Nephron (organoid): ENCODE measurements around the gene TMC2.

Source experiments
- H3K27ac Mint-ChIP-seq, 3 experiments: 2 replicates each; pipeline ENCODE4 v1.8.0; 2020; ENCODE audit warnings: mixed read lengths in 3 of 3, mild to moderate bottlenecking in 2 of 3, moderate library complexity in 1 of 3
- H3K27me3 Mint-ChIP-seq: 2 replicates; pipeline ENCODE4 v1.8.0; 2021; ENCODE audit warnings: low read depth, mild to moderate bottlenecking, moderate library complexity, mixed read lengths
- H3K36me3 Mint-ChIP-seq: 2 replicates; pipeline ENCODE4 v1.8.0; 2020; ENCODE audit warnings: low read depth, mixed read lengths
- H3K4me1 Mint-ChIP-seq: 2 replicates; pipeline ENCODE4 v1.8.0; 2020; ENCODE audit warnings: mixed read lengths
- H3K4me3 Mint-ChIP-seq, 3 experiments: 2 replicates each; pipeline ENCODE4 v1.8.0; 2020; ENCODE audit warnings: mild to moderate bottlenecking in 3 of 3, mixed read lengths in 3 of 3, moderate library complexity in 2 of 3
- H3K9me3 Mint-ChIP-seq: 2 replicates; pipeline ENCODE4 v1.8.0; 2020; ENCODE audit warnings: mixed read lengths
- CTCF ChIP-seq, 3 experiments: fragments of 200-600 bp; sonication (generic); IDR thresholded peaks; one replicate each; pipeline ENCODE4 v1.5.0; 2021; ENCODE audit warnings: antibody characterized with exemption in 3 of 3; ENCODE audit not compliant: unreplicated experiment in 3 of 3

Gene TMC2

GRCh38 chr20:2564406-2564805 is 28.0 kb downstream of the TMC2 start:
- no peak overlapping the region for H3K27ac Mint-ChIP-seq

GRCh38 chr20:2575682-2576081 is 39.3 kb downstream of the TMC2 start:
- Mint-ChIP-seq H3K27ac (peak overlapping the region; percentile 27 to 83 (median 73)), H3K9me3 (no peaks in the 10 kb centered on the region), H3K4me3 (no peak overlapping the region), H3K4me1 (peaks cover 18% of the 10 kb centered on the region), H3K36me3 (no peaks in the 10 kb centered on the region), H3K27me3 (peaks cover 22% of the 10 kb centered on the region)
- TF ChIP-seq CTCF (IDR thresholded peaks at IDR 0.05; ENCODE audit: unreplicated experiment in 3 of 3) = no peak

More at GRCh38 chr20:2564406-2564805, 28.0 kb downstream of the TMC2 start:
- H3K9me3 Mint-ChIP-seq = no peaks in the 10 kb centered on the region
- peaks cover 5% of the 10 kb centered on the region for H3K4me1 Mint-ChIP-seq
- H3K4me3 Mint-ChIP-seq = no peak overlapping the region
- H3K27me3 Mint-ChIP-seq = peaks cover 62% of the 10 kb centered on the region
- no peak for TF ChIP-seq CTCF (IDR thresholded peaks at IDR 0.05; ENCODE audit: unreplicated experiment in 3 of 3)
- no peaks in the 10 kb centered on the region for H3K36me3 Mint-ChIP-seq

- TF ChIP-seq CTCF (IDR thresholded peaks at IDR 0.05; ENCODE audit: unreplicated experiment in 3 of 3) = no peak
- H3K4me1 Mint-ChIP-seq = peaks cover 18% of the 10 kb centered on the region
- H3K27ac Mint-ChIP-seq = peak overlapping the region; percentile 27 to 83 (median 73)
- no peaks in the 10 kb centered on the region for H3K9me3 Mint-ChIP-seq
- no peaks in the 10 kb centered on the region for H3K36me3 Mint-ChIP-seq
- H3K4me3 Mint-ChIP-seq = peak overlapping the region in 1 of 3 experiments; percentile 21
- peaks cover 20% of the 10 kb centered on the region for H3K27me3 Mint-ChIP-seq
Observed at GRCh38 chr20:2576317-2576727, 39.9 kb downstream of the TMC2 start.

- H3K4me3 Mint-ChIP-seq = no peak overlapping the region
- no peaks in the 10 kb centered on the region for H3K36me3 Mint-ChIP-seq
- TF ChIP-seq CTCF (IDR thresholded peaks at IDR 0.05; ENCODE audit: unreplicated experiment in 3 of 3) = no peak
- peaks cover 18% of the 10 kb centered on the region for H3K4me1 Mint-ChIP-seq
- H3K27ac Mint-ChIP-seq = peak overlapping the region; percentile 31 to 41 (median 40)
- no peaks in the 10 kb centered on the region for H3K9me3 Mint-ChIP-seq
- H3K27me3 Mint-ChIP-seq = peaks cover 26% of the 10 kb centered on the region
Observed at GRCh38 chr20:2578475-2579192, 42.3 kb downstream of the TMC2 start.

GRCh38 chr20:2585811-2586210 is 49.4 kb downstream of the TMC2 start:
- Mint-ChIP-seq H3K4me1 (no peaks in the 10 kb centered on the region), H3K4me3 (no peak overlapping the region), H3K27ac (no peak overlapping the region), H3K36me3 (no peaks in the 10 kb centered on the region), H3K27me3 (peaks cover 11% of the 10 kb centered on the region), H3K9me3 (peaks cover 2% of the 10 kb centered on the region)
- no peak for TF ChIP-seq CTCF (IDR thresholded peaks at IDR 0.05; ENCODE audit: unreplicated experiment in 3 of 3)

GRCh38 chr20:2593756-2594155 is 57.4 kb downstream of the TMC2 start:
- peaks cover 10% of the 10 kb centered on the region for H3K27me3 Mint-ChIP-seq
- H3K4me3 Mint-ChIP-seq = no peak overlapping the region
- H3K36me3 Mint-ChIP-seq = no peaks in the 10 kb centered on the region
- no peak overlapping the region for H3K27ac Mint-ChIP-seq
- peaks cover 2% of the 10 kb centered on the region for H3K9me3 Mint-ChIP-seq
- TF ChIP-seq CTCF (IDR thresholded peaks at IDR 0.05; ENCODE audit: unreplicated experiment in 3 of 3) = no peak
- H3K4me1 Mint-ChIP-seq = peaks cover 5% of the 10 kb centered on the region
